Osteoblast (primary cell): ENCODE measurements around the gene IFITM5. TPM values are rescaled to one million over a fixed set of nuclear protein-coding genes. Genes with fewer than 3 reads are reported as not detected.
"Not testable (repeated sequence)": the region's sequence is repeated elsewhere in the genome, so short reads cannot be mapped to it uniquely, and the experiment has no call there.

Experiments
- DNase-seq: peaks from one replicate; pipeline ENCODE4 v3.0.0; 2011; ENCODE audit warnings: low spot score, mixed read lengths; ENCODE audit not compliant: insufficient read length; ENCODE audit errors: missing footprints
- H2AFZ ChIP-seq: 2 replicates; pipeline ENCODE4 v1.6.0; 2011; ENCODE audit warnings: mild to moderate bottlenecking, low read length
- H3K27ac ChIP-seq: 2 replicates; pipeline ENCODE4 v1.5.1; 2011; ENCODE audit warnings: mild to moderate bottlenecking, low read depth, low read length, moderate library complexity
- H3K27me3 ChIP-seq: 2 replicates; pipeline ENCODE4 v1.6.0; 2012; ENCODE audit warnings: mild to moderate bottlenecking, control low read depth, inconsistent platforms, low read length, moderate library complexity; ENCODE audit not compliant: insufficient read depth
- H3K36me3 ChIP-seq: 2 replicates; pipeline ENCODE4 v1.5.1; 2011; ENCODE audit warnings: mild to moderate bottlenecking, low read length, control low read depth, moderate library complexity; ENCODE audit not compliant: insufficient read depth
- H3K4me1 ChIP-seq: 2 replicates; pipeline ENCODE4 v1.5.1; 2011; ENCODE audit warnings: mild to moderate bottlenecking, low read length, control low read depth, moderate library complexity; ENCODE audit not compliant: insufficient read depth
- H3K4me2 ChIP-seq: 2 replicates; pipeline ENCODE4 v1.6.0; 2011; ENCODE audit warnings: mild to moderate bottlenecking, low read length; ENCODE audit not compliant: insufficient read depth
- H3K4me3 ChIP-seq: fragments of 200-600 bp; sonication (generic); 3 replicates; pipeline ENCODE4 v1.5.1; 2012; ENCODE audit warnings: mild to moderate bottlenecking, low read length, inconsistent platforms; ENCODE audit not compliant: insufficient read depth
- H3K79me2 ChIP-seq: 2 replicates; pipeline ENCODE4 v1.6.0; 2012; ENCODE audit warnings: mild to moderate bottlenecking, low read length, control low read depth, inconsistent platforms; ENCODE audit not compliant: insufficient read depth
- H3K9me3 ChIP-seq: 2 replicates; pipeline ENCODE4 v1.5.1; 2011; ENCODE audit warnings: low read depth, low read length, control low read depth
- H4K20me1 ChIP-seq: 2 replicates; pipeline ENCODE4 v1.6.0; 2012; ENCODE audit warnings: mild to moderate bottlenecking, low read length, control low read depth; ENCODE audit not compliant: insufficient read depth
- CTCF ChIP-seq: IDR thresholded peaks from 2 replicates; pipeline ENCODE4 v1.5.1; 2011; ENCODE audit warnings: mild to moderate bottlenecking, low read depth, low read length, moderate library complexity; ENCODE audit errors: extremely low read depth
- total RNA-seq: library from RNA; depleted of rRNA; stranded (reverse); fragments of >200 nt; gene quantifications from 2 replicates; pipeline ENCODE4 v1.2.3, GENCODE V29; 2012

The IFITM5 gene
- total RNA-seq, 1 donor, result not detected

DNA sequence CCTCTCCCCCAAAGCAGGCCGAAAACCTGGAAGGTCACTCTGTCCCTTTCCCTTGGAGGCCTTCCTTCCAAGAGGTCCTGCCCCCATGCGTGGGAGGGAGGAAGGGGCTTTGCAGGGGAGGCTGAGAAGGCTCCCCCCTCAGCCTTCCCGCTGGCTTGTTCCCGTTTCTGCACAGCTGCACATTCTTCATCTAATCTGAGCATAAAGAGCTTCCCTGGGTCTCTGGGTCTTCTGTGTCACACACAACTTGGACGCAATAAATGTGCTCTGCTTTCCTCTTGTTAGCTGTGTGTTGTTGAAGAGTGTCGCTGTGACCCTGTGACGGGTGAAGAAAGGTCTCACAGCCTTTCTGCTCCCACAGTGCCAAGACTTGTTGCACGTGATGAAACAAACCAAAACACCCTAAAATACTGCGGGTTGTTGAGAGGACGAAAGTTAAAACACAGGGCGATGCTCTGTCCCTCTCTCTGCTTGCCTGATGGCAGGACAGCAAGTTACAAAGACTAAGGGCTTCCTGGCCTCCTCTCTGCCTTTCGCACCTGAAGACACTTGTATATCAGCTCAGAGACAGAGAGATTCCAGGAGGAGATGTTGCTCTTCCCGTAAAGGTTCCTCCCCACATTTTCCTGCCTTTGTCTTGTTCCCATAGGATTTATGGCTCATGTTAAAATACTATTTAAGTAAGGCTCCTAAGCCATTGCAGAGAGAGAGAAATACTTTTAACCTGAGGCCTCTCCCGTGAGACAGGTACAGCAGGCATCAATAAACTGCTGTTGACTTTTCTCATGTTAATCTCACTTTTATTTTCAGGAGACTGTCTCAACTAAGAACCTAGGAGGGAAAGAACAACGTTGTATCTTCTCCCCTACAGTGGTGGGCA, 36.7 kb upstream of the IFITM5 start:
- no peak for TF ChIP-seq CTCF
- Histone ChIP-seq H3K9me3 (no peaks in the 10 kb centered on the region), H3K36me3 (no peaks in the 10 kb centered on the region), H4K20me1 (no peaks in the 10 kb centered on the region), H3K4me1 (no peaks in the 10 kb centered on the region), H3K4me3 (no peak overlapping the region), H2AFZ (peak overlapping the region; percentile 79), H3K27me3 (peaks cover 4% of the 10 kb centered on the region), H3K79me2 (no peaks in the 10 kb centered on the region), H3K4me2 (no peak overlapping the region), H3K27ac (no peak overlapping the region)
- DNase-seq, result peak; percentile 41

- Histone ChIP-seq H3K4me1 (no peaks in the 10 kb centered on the region), H3K27ac (no peak overlapping the region), H3K36me3 (no peaks in the 10 kb centered on the region), H3K27me3 (no peaks in the 10 kb centered on the region), H4K20me1 (no peaks in the 10 kb centered on the region), H3K79me2 (no peaks in the 10 kb centered on the region), H3K4me3 (no peak overlapping the region), H2AFZ (peak overlapping the region; percentile 32), H3K9me3 (no peaks in the 10 kb centered on the region), H3K4me2 (no peak overlapping the region)
- no peak for DNase-seq
- TF ChIP-seq CTCF, result no peak
These were observed 35.1 kb upstream of the IFITM5 start for GRCh38 chr11:334264-334994.

GRCh38 chr11:333616-334263, 34.4 kb upstream of the IFITM5 start:
- not testable (repeated sequence) for H3K4me2 ChIP-seq, H3K79me2 ChIP-seq, H4K20me1 ChIP-seq, H3K4me3 ChIP-seq, H3K9me3 ChIP-seq, DNase-seq, H3K4me1 ChIP-seq, H3K27me3 ChIP-seq, H3K27ac ChIP-seq, H3K36me3 ChIP-seq
- H2AFZ ChIP-seq, result peak overlapping the region; percentile 32

GRCh38 chr11:332651-333480, 33.5 kb upstream of the IFITM5 start:
- Histone ChIP-seq H3K79me2 (no peaks in the 10 kb centered on the region), H2AFZ (no peak overlapping the region), H3K27ac (no peak overlapping the region), H3K4me2 (no peak overlapping the region), H3K9me3 (no peaks in the 10 kb centered on the region), H4K20me1 (no peaks in the 10 kb centered on the region), H3K4me3 (no peak overlapping the region), H3K4me1 (no peaks in the 10 kb centered on the region), H3K36me3 (no peaks in the 10 kb centered on the region), H3K27me3 (no peaks in the 10 kb centered on the region)
- no peak for TF ChIP-seq CTCF
- peak; percentile 39 for DNase-seq
